Right lobe of liver (tissue), 6 donors: ENCODE results near the gene DBN1. TPM values are rescaled to one million over a fixed set of nuclear protein-coding genes. Genes with fewer than 3 reads are reported as not detected.
A peak's percentile ranks its signal among the peaks of the same experiment; 100 is the strongest.

Experiments
- ATAC-seq, 4 donors: fragments of 200-7000 bp; cut with Tn5 transposase; one replicate each; pipeline ENCODE4 v1.9.1; 2020; ENCODE audit warnings: mild to moderate bottlenecking in 4 of 4, moderate library complexity in 4 of 4
- DNase-seq, 3 donors: peaks; one replicate each; pipeline ENCODE4 v3.0.0-alpha.2; 2020
- H3K27ac ChIP-seq, 3 donors: fragments of 200-600 bp; one replicate each; pipeline ENCODE4 v1.8.0; 2022
- H3K27me3 ChIP-seq, 2 donors: fragments of 200-600 bp; one replicate each; pipeline ENCODE4 v1.8.0; 2022
- H3K36me3 ChIP-seq, 4 donors: fragments of 200-600 bp; sonication (generic) in 1 of 4; one replicate each; pipeline versions ENCODE4 v1.5.1 to v1.8.0; 2017 to 2022; ENCODE audit warnings: control low read depth in 1 of 4
- H3K4me1 ChIP-seq, 4 donors: fragments of 200-600 bp; sonication (generic) in 1 of 4; one replicate each; pipeline versions ENCODE4 v1.5.1 to v1.8.0; 2017 to 2022; ENCODE audit warnings: control low read depth in 1 of 4
- H3K4me3 ChIP-seq, 3 donors: fragments of 200-600 bp; one replicate each; pipeline ENCODE4 v1.8.0; 2022
- H3K9me3 ChIP-seq, 4 donors: fragments of 200-600 bp; sonication (generic) in 1 of 4; one replicate each; pipeline versions ENCODE4 v1.5.1 to v1.8.0; 2017 to 2022; ENCODE audit warnings: control low read depth in 1 of 4
- CTCF ChIP-seq, 4 donors: fragments of 200-600 bp in 3 of 4; fragments of 450-650 bp in 1 of 4; IDR thresholded peaks; one replicate each; pipeline versions ENCODE4 v1.5.1 to v1.8.0; 2016 to 2022; ENCODE audit warnings: antibody characterized with exemption in 4 of 4, mild to moderate bottlenecking in 2 of 4
- POLR2A ChIP-seq: fragments of 450-650 bp; IDR thresholded peaks from one replicate; pipeline ENCODE4 v1.6.1; 2017; ENCODE audit warnings: antibody characterized with exemption, mild to moderate bottlenecking
- WGBS: methylation state at CpG from one replicate; pipeline ENCODE4 v1.1.6; 2018; ENCODE audit warnings: low coverage, low lambda C conversion rate; ENCODE audit not compliant: insufficient coverage; ENCODE audit errors: missing lambda C conversion rate; 5-methylcytosine and 5-hydroxymethylcytosine counted together
- intact Hi-C, 2 donors: fragments of 100-400 bp; cut with DNase I; formaldehyde crosslinking; loops; one replicate each; pipeline versions ENCODE4 v1.11.2 to v1.14.1; 2022
- total RNA-seq, 6 experiments: library from RNA; depleted of rRNA in 2 of 6; stranded (reverse); fragments of >200 nt in 2 of 6; fragmentation: NEBNext Ultra II Directional in 3 of 6; extraction: Animal tissue kit (Norgen Biotek cat#: 25700) in 3 of 6; gene quantifications; one replicate each; pipeline versions ENCODE4 v1.1.0 to v1.2.4, GENCODE V29; 2016 to 2023
- donor health status: DM: no; HTN: yes; CAD: no.
- donor health status: DM: no; HTN: no; CAD: no.
- donor health status: DM: no; HTN: no; CAD: no.
- donor health status: DM: no; HTN: yes; CAD: no.
- donor health status: DM: no; HTN: yes; CAD: no.

Gene DBN1
- total RNA-seq, 6 experiments from 2014 or later = 1.1 to 4.6 (median 3.1) TPM

- ATAC-seq (no peak), DNase-seq (no peak)
- H3K9me3 ChIP-seq = no peaks in the 10 kb centered on the region
- intact Hi-C loops = loop anchor here in 1 of 2 donors (10.0 kb wide), 1 partner anchor 143 kb away; the partner anchor contains the start of gene MXD3
- no peak overlapping the region for H3K27ac ChIP-seq
- no peak for TF ChIP-seq CTCF (IDR thresholded peaks at IDR 0.05)
- no peak overlapping the region for H3K4me3 ChIP-seq
- WGBS = 57% methylated on average over 2 of the region's 20 CpGs
- H3K4me1 ChIP-seq = peaks cover 0 to 10% (median 3%) of the 10 kb centered on the region in 4 donors
- no peaks in the 10 kb centered on the region for H3K36me3 ChIP-seq
- H3K27me3 ChIP-seq = no peaks in the 10 kb centered on the region
These were observed 15.4 kb downstream of the DBN1 start for GRCh38 chr5:177457852-177458681.

- H3K36me3 ChIP-seq = no peaks in the 10 kb centered on the region
- H3K27ac ChIP-seq = no peak overlapping the region
- peaks cover 0 to 10% (median 3%) of the 10 kb centered on the region in 4 donors for H3K4me1 ChIP-seq
- DNase-seq (peak; percentile 81 to 88 (median 86)), ATAC-seq (peak; percentile 58 to 75 (median 70))
- H3K4me3 ChIP-seq = no peak overlapping the region
- no peaks in the 10 kb centered on the region for H3K27me3 ChIP-seq
- TF ChIP-seq CTCF (IDR thresholded peaks at IDR 0.05) (peak; percentile 51 to 65 (median 59)), POLR2A (no peak)
- H3K9me3 ChIP-seq = no peaks in the 10 kb centered on the region
- WGBS = 72% methylated on average over 11 of the region's 24 CpGs
- intact Hi-C loops = loop anchor here in 1 of 2 donors (10.0 kb wide), 1 partner anchor 142 kb away; the partner anchor contains the start of gene MXD3
These were observed 16.2 kb downstream of the DBN1 start for GRCh38 chr5:177456976-177457851.

GRCh38 chr5:177456591-177456964 is 16.9 kb downstream of the DBN1 start:
- 21% methylated on average over 12 of the region's 12 CpGs for WGBS
- Histone ChIP-seq H3K4me1 (peaks cover 0 to 10% (median 3%) of the 10 kb centered on the region in 4 donors), H3K27me3 (no peaks in the 10 kb centered on the region), H3K4me3 (no peak overlapping the region), H3K36me3 (no peaks in the 10 kb centered on the region), H3K27ac (no peak overlapping the region), H3K9me3 (no peaks in the 10 kb centered on the region)
- ATAC-seq (no peak), DNase-seq (peak in 1 of 3 donors; percentile 62)
- no peak for TF ChIP-seq POLR2A
- no peak for TF ChIP-seq CTCF (IDR thresholded peaks at IDR 0.05)
- intact Hi-C loops = loop anchor here in 1 of 2 donors (10.0 kb wide), 1 partner anchor 142 kb away; the partner anchor contains the start of gene MXD3
